Muscle layer of colon (tissue), 2 donors: Measurements from ENCODE around the gene CTNNA3.

Experiments
- H3K27ac ChIP-seq: one replicate; pipeline ENCODE4 v1.7.0; 2013; ENCODE audit warnings: low read depth, mild to moderate bottlenecking, low read length, moderate library complexity
- H3K27me3 ChIP-seq, 2 donors: one replicate each; pipeline ENCODE4 v1.7.0; 2013; ENCODE audit warnings: low read length in 2 of 2, mild to moderate bottlenecking in 2 of 2; ENCODE audit not compliant: insufficient read depth in 2 of 2, control insufficient read depth in 1 of 2
- H3K36me3 ChIP-seq: one replicate; pipeline ENCODE4 v1.7.0; 2013; ENCODE audit warnings: mild to moderate bottlenecking, low read length; ENCODE audit not compliant: insufficient read depth
- H3K4me1 ChIP-seq: one replicate; pipeline ENCODE4 v1.7.0; 2013; ENCODE audit warnings: mild to moderate bottlenecking, low read length; ENCODE audit not compliant: insufficient read depth
- H3K4me3 ChIP-seq, 2 donors: one replicate each; pipeline ENCODE4 v1.7.0; 2013; ENCODE audit warnings: low read length in 2 of 2, low read depth in 1 of 2, mild to moderate bottlenecking in 1 of 2, moderate library complexity in 1 of 2
- H3K9ac ChIP-seq: one replicate; pipeline ENCODE4 v1.7.0; 2013; ENCODE audit warnings: low read length
- H3K9me3 ChIP-seq: one replicate; pipeline ENCODE4 v1.7.0; 2013; ENCODE audit warnings: mild to moderate bottlenecking, low read length
- donor health status: abdominal sarcoma.
- donor health status: Adenocarcinoma of cecum.

Gene CTNNA3

GRCh38 chr10:66877361-66877760 is 818.6 kb downstream of the CTNNA3 start:
- no peak overlapping the region for H3K9ac ChIP-seq
- no peak overlapping the region for H3K4me3 ChIP-seq
- no peaks in the 10 kb centered on the region for H3K27me3 ChIP-seq
- H3K27ac ChIP-seq = no peak overlapping the region
- H3K4me1 ChIP-seq = no peaks in the 10 kb centered on the region
- H3K36me3 ChIP-seq = no peaks in the 10 kb centered on the region
- no peaks in the 10 kb centered on the region for H3K9me3 ChIP-seq

- Histone ChIP-seq H3K9ac (no peak overlapping the region), H3K4me3 (no peak overlapping the region), H3K36me3 (no peaks in the 10 kb centered on the region), H3K27me3 (no peaks in the 10 kb centered on the region), H3K27ac (no peak overlapping the region), H3K9me3 (no peaks in the 10 kb centered on the region), H3K4me1 (no peaks in the 10 kb centered on the region)
Measured at GRCh38 chr10:66869635-66870034, 826.4 kb downstream of the CTNNA3 start.

GRCh38 chr10:66862687-66863258 is 833.2 kb downstream of the CTNNA3 start:
- H3K36me3 ChIP-seq = no peaks in the 10 kb centered on the region
- no peak overlapping the region for H3K4me3 ChIP-seq
- H3K27ac ChIP-seq = no peak overlapping the region
- no peak overlapping the region for H3K9ac ChIP-seq
- H3K4me1 ChIP-seq = no peaks in the 10 kb centered on the region
- H3K9me3 ChIP-seq = no peaks in the 10 kb centered on the region
- H3K27me3 ChIP-seq = no peaks in the 10 kb centered on the region

- Histone ChIP-seq H3K9ac (no peak overlapping the region), H3K9me3 (no peaks in the 10 kb centered on the region), H3K4me1 (no peaks in the 10 kb centered on the region), H3K27ac (no peak overlapping the region), H3K4me3 (no peak overlapping the region), H3K27me3 (no peaks in the 10 kb centered on the region), H3K36me3 (no peaks in the 10 kb centered on the region)
Measured at GRCh38 chr10:66860376-66860945, 835.5 kb downstream of the CTNNA3 start.

- Histone ChIP-seq H3K27ac (no peak overlapping the region), H3K9me3 (no peaks in the 10 kb centered on the region), H3K4me1 (no peaks in the 10 kb centered on the region), H3K9ac (no peak overlapping the region), H3K27me3 (no peaks in the 10 kb centered on the region), H3K4me3 (no peak overlapping the region), H3K36me3 (no peaks in the 10 kb centered on the region)
Measured at GRCh38 chr10:66852811-66853210, 843.2 kb downstream of the CTNNA3 start.

GRCh38 chr10:66848856-66849255 is 847.1 kb downstream of the CTNNA3 start:
- Histone ChIP-seq H3K9me3 (no peaks in the 10 kb centered on the region), H3K9ac (no peak overlapping the region), H3K36me3 (no peaks in the 10 kb centered on the region), H3K4me1 (no peaks in the 10 kb centered on the region), H3K4me3 (no peak overlapping the region), H3K27me3 (no peaks in the 10 kb centered on the region), H3K27ac (no peak overlapping the region)

GRCh38 chr10:66844176-66844942 is 851.6 kb downstream of the CTNNA3 start:
- H3K9me3 ChIP-seq = no peaks in the 10 kb centered on the region
- H3K9ac ChIP-seq = no peak overlapping the region
- no peak overlapping the region for H3K4me3 ChIP-seq
- no peaks in the 10 kb centered on the region for H3K4me1 ChIP-seq
- H3K27me3 ChIP-seq = no peaks in the 10 kb centered on the region
- H3K36me3 ChIP-seq = no peaks in the 10 kb centered on the region
- H3K27ac ChIP-seq = no peak overlapping the region

GRCh38 chr10:66843396-66843795 is 852.6 kb downstream of the CTNNA3 start:
- no peak overlapping the region for H3K9ac ChIP-seq

GRCh38 chr10:66842867-66843266 is 853.1 kb downstream of the CTNNA3 start:
- H3K4me1 ChIP-seq = no peaks in the 10 kb centered on the region
- H3K27ac ChIP-seq = no peak overlapping the region
- no peaks in the 10 kb centered on the region for H3K9me3 ChIP-seq
- H3K9ac ChIP-seq = no peak overlapping the region
- no peaks in the 10 kb centered on the region for H3K27me3 ChIP-seq
- no peak overlapping the region for H3K4me3 ChIP-seq
- H3K36me3 ChIP-seq = no peaks in the 10 kb centered on the region

More at GRCh38 chr10:66843396-66843795, 852.6 kb downstream of the CTNNA3 start:
- no peaks in the 10 kb centered on the region for H3K9me3 ChIP-seq
- H3K4me1 ChIP-seq = no peaks in the 10 kb centered on the region
- no peaks in the 10 kb centered on the region for H3K27me3 ChIP-seq
- H3K36me3 ChIP-seq = no peaks in the 10 kb centered on the region
- H3K27ac ChIP-seq = no peak overlapping the region
- no peak overlapping the region for H3K4me3 ChIP-seq

GRCh38 chr10:66842371-66842770 is 853.6 kb downstream of the CTNNA3 start:
- Histone ChIP-seq H3K4me3 (no peak overlapping the region), H3K36me3 (no peaks in the 10 kb centered on the region), H3K9me3 (no peaks in the 10 kb centered on the region), H3K27ac (no peak overlapping the region), H3K27me3 (no peaks in the 10 kb centered on the region), H3K4me1 (no peaks in the 10 kb centered on the region), H3K9ac (no peak overlapping the region)

GRCh38 chr10:66838656-66839055 is 857.3 kb downstream of the CTNNA3 start:
- no peaks in the 10 kb centered on the region for H3K9me3 ChIP-seq
- H3K9ac ChIP-seq = no peak overlapping the region
- H3K36me3 ChIP-seq = no peaks in the 10 kb centered on the region
- no peak overlapping the region for H3K27ac ChIP-seq
- H3K4me3 ChIP-seq = no peak overlapping the region
- no peaks in the 10 kb centered on the region for H3K4me1 ChIP-seq
- H3K27me3 ChIP-seq = no peaks in the 10 kb centered on the region
